Mesenchymal stem cell (in vitro differentiated cells and primary cell): ENCODE data around the gene CSTPP1.

ENCODE experiments used
- DNase-seq: peaks from one replicate; pipeline ENCODE4 v3.0.0-alpha.2; 2013
- H2AFZ ChIP-seq: one replicate; pipeline ENCODE4 v1.6.1; 2013; ENCODE audit warnings: low read depth, mild to moderate bottlenecking, control low read depth, inconsistent platforms, low read length, moderate library complexity
- H2AK5ac ChIP-seq: 2 replicates; pipeline ENCODE4 v1.6.1; 2013; ENCODE audit warnings: low read length, moderate library complexity, mild to moderate bottlenecking, inconsistent platforms; ENCODE audit not compliant: severe bottlenecking
- H2BK120ac ChIP-seq: one replicate; pipeline ENCODE4 v1.6.1; 2013; ENCODE audit warnings: low read depth, mild to moderate bottlenecking, inconsistent platforms, low read length, moderate library complexity
- H2BK12ac ChIP-seq, 2 experiments: one replicate each; pipeline ENCODE4 v1.6.1; 2013; ENCODE audit warnings: inconsistent platforms in 2 of 2, low read length in 2 of 2, mild to moderate bottlenecking in 2 of 2, moderate library complexity in 2 of 2, control low read depth in 1 of 2
- H2BK15ac ChIP-seq: one replicate; pipeline ENCODE4 v1.6.1; 2013; ENCODE audit warnings: mild to moderate bottlenecking, low read depth, inconsistent platforms; ENCODE audit not compliant: poor library complexity, severe bottlenecking
- H2BK5ac ChIP-seq: 2 replicates; pipeline ENCODE4 v1.6.1; 2013; ENCODE audit warnings: low read depth, mild to moderate bottlenecking, low read length, control low read depth, inconsistent platforms; ENCODE audit not compliant: poor library complexity, severe bottlenecking
- H3K14ac ChIP-seq, 2 experiments: one replicate each; pipeline ENCODE4 v1.6.1; 2013; ENCODE audit warnings: inconsistent platforms in 2 of 2, low read length in 2 of 2, control low read depth in 1 of 2, mild to moderate bottlenecking in 1 of 2, moderate library complexity in 1 of 2
- H3K18ac ChIP-seq, 2 experiments: one replicate each; pipeline ENCODE4 v1.6.1; 2013; ENCODE audit warnings: inconsistent platforms in 2 of 2, low read length in 2 of 2, control low read depth in 1 of 2, low read depth in 1 of 2, mild to moderate bottlenecking in 1 of 2
- H3K23ac ChIP-seq, 2 experiments: one replicate each; pipeline ENCODE4 v1.6.1; 2013; ENCODE audit warnings: inconsistent platforms in 2 of 2, low read length in 2 of 2, mild to moderate bottlenecking in 2 of 2, moderate library complexity in 2 of 2, control low read depth in 1 of 2
- H3K27ac ChIP-seq: 2 replicates; pipeline ENCODE4 v1.5.1; 2013; ENCODE audit warnings: mild to moderate bottlenecking, moderate library complexity, low read length, control low read depth, inconsistent platforms; ENCODE audit not compliant: poor library complexity, severe bottlenecking
- H3K27me3 ChIP-seq, 2 experiments: 2 replicates each; pipeline versions ENCODE4 v1.6.1 to v1.7.0; 2013; ENCODE audit warnings: low read length in 2 of 2, mild to moderate bottlenecking in 2 of 2, moderate library complexity in 2 of 2, control low read depth in 1 of 2, inconsistent platforms in 1 of 2; ENCODE audit not compliant: control insufficient read depth in 1 of 2, insufficient read depth in 1 of 2
- H3K36me3 ChIP-seq, 2 experiments: 2 replicates each; pipeline versions ENCODE4 v1.6.1 to v1.7.0; 2013; ENCODE audit warnings: low read length in 2 of 2, control low read depth in 1 of 2, inconsistent platforms in 1 of 2, low read depth in 1 of 2, mild to moderate bottlenecking in 1 of 2; ENCODE audit not compliant: insufficient read depth in 2 of 2, control insufficient read depth in 1 of 2
- H3K4ac ChIP-seq, 2 experiments: one replicate each; pipeline ENCODE4 v1.6.1; 2013; ENCODE audit warnings: inconsistent platforms in 2 of 2, low read length in 2 of 2, mild to moderate bottlenecking in 2 of 2, moderate library complexity in 2 of 2, control low read depth in 1 of 2, low read depth in 1 of 2
- H3K4me1 ChIP-seq: 2 replicates; pipeline ENCODE4 v1.6.1; 2013; ENCODE audit warnings: low read depth, low read length, control low read depth; ENCODE audit not compliant: control insufficient read depth, insufficient read depth
- H3K4me2 ChIP-seq: 2 replicates; pipeline ENCODE4 v1.6.1; 2013; ENCODE audit warnings: low read length, mild to moderate bottlenecking, inconsistent platforms; ENCODE audit not compliant: poor library complexity, severe bottlenecking
- H3K4me3 ChIP-seq, 2 experiments: 2 replicates each; pipeline versions ENCODE4 v1.5.1 to v1.7.0; 2013; ENCODE audit warnings: low read length in 2 of 2, mild to moderate bottlenecking in 2 of 2, control low read depth in 1 of 2, low read depth in 1 of 2; ENCODE audit not compliant: insufficient read depth in 1 of 2
- H3K79me1 ChIP-seq: replicated peaks from 2 replicates; pipeline ENCODE4 v1.6.1; 2013; ENCODE audit warnings: mild to moderate bottlenecking, control low read depth, low read length, inconsistent platforms; ENCODE audit not compliant: poor library complexity, severe bottlenecking
- H3K9ac ChIP-seq: 2 replicates; pipeline ENCODE4 v1.7.0; 2013; ENCODE audit warnings: mild to moderate bottlenecking, low read length, moderate library complexity
- H3K9me3 ChIP-seq: 2 replicates; pipeline ENCODE4 v1.7.0; 2013; ENCODE audit warnings: mild to moderate bottlenecking, low read length; ENCODE audit not compliant: control insufficient read depth
- H4K8ac ChIP-seq: one replicate; pipeline ENCODE4 v1.6.1; 2013; ENCODE audit warnings: inconsistent platforms, mild to moderate bottlenecking, low read length, moderate library complexity
- H4K91ac ChIP-seq: one replicate; pipeline ENCODE4 v1.6.1; 2013; ENCODE audit warnings: mild to moderate bottlenecking, low read length, inconsistent platforms
- WGBS: methylation state at CpG from one replicate; pipeline ENCODE4 v1.1.7; 2013; ENCODE audit warnings: mixed read lengths; 5-methylcytosine and 5-hydroxymethylcytosine counted together

The CSTPP1 gene

GRCh38 chr11:47067401-47067800, 130.8 kb downstream of the CSTPP1 start:
- Histone ChIP-seq H4K91ac (peak overlapping the region; percentile 68), H2AK5ac (no peak overlapping the region), H3K27ac (no peak overlapping the region), H3K18ac (peak overlapping the region in 1 of 2 experiments; percentile 33), H3K4me2 (no peak overlapping the region), H3K14ac (no peak overlapping the region), H3K9me3 (no peaks in the 10 kb centered on the region), H3K4ac (no peak overlapping the region), H3K79me1 (peaks cover 13% of the 10 kb centered on the region), H3K36me3 (no peaks in the 10 kb centered on the region), H3K4me3 (no peak overlapping the region), H2BK5ac (no peak overlapping the region), H3K9ac (no peak overlapping the region), H2BK120ac (no peak overlapping the region), H3K27me3 (no peaks in the 10 kb centered on the region), H3K23ac (no peak overlapping the region), H2BK12ac (no peak overlapping the region), H3K4me1 (peaks cover 1% of the 10 kb centered on the region), H4K8ac (no peak overlapping the region), H2AFZ (no peak overlapping the region), H2BK15ac (no peak overlapping the region)
- 46% methylated on average over 4 of the region's 4 CpGs for whole genome bisulfite sequencing
- no peak for DNase-seq

GRCh38 chr11:47070769-47071168, 134.2 kb downstream of the CSTPP1 start:
- Histone ChIP-seq H3K4me1 (no peaks in the 10 kb centered on the region), H3K9me3 (no peaks in the 10 kb centered on the region), H2BK15ac (no peak overlapping the region), H3K4ac (peak overlapping the region in 1 of 2 experiments; percentile 21), H3K36me3 (no peaks in the 10 kb centered on the region), H2AFZ (no peak overlapping the region), H2BK12ac (no peak overlapping the region), H2BK5ac (no peak overlapping the region), H3K9ac (no peak overlapping the region), H3K27ac (no peak overlapping the region), H4K8ac (no peak overlapping the region), H3K4me3 (no peak overlapping the region), H3K18ac (no peak overlapping the region), H2BK120ac (no peak overlapping the region), H3K4me2 (no peak overlapping the region), H3K23ac (no peak overlapping the region), H2AK5ac (no peak overlapping the region), H3K27me3 (no peaks in the 10 kb centered on the region), H4K91ac (peak overlapping the region; percentile 61), H3K79me1 (peaks cover 11% of the 10 kb centered on the region), H3K14ac (no peak overlapping the region)
- no peak for DNase-seq
- WGBS, result no CpG with 5 or more reads among the region's 1 CpG

GRCh38 chr11:47071341-47071740, 134.8 kb downstream of the CSTPP1 start:
- no peak overlapping the region for H4K8ac ChIP-seq
- peak overlapping the region; percentile 30 for H3K9ac ChIP-seq
- no peaks in the 10 kb centered on the region for H3K27me3 ChIP-seq
- H2AFZ ChIP-seq, result no peak overlapping the region
- H3K9me3 ChIP-seq, result no peaks in the 10 kb centered on the region
- no peaks in the 10 kb centered on the region for H3K36me3 ChIP-seq
- H3K4me2 ChIP-seq, result no peak overlapping the region
- H2AK5ac ChIP-seq, result no peak overlapping the region
- H2BK15ac ChIP-seq, result no peak overlapping the region
- peak overlapping the region in 1 of 2 experiments; percentile 42 for H3K4me3 ChIP-seq
- H2BK5ac ChIP-seq, result no peak overlapping the region
- no peak overlapping the region for H4K91ac ChIP-seq
- no peak for DNase-seq
- no peak overlapping the region for H3K23ac ChIP-seq
- no peak overlapping the region for H3K14ac ChIP-seq
- H2BK120ac ChIP-seq, result no peak overlapping the region
- H2BK12ac ChIP-seq, result no peak overlapping the region
- H3K79me1 ChIP-seq, result peaks cover 10% of the 10 kb centered on the region
- no peak overlapping the region for H3K4ac ChIP-seq
- WGBS, result 92% methylated on average over 2 of the region's 3 CpGs
- H3K4me1 ChIP-seq, result no peaks in the 10 kb centered on the region
- H3K18ac ChIP-seq, result no peak overlapping the region
- H3K27ac ChIP-seq, result no peak overlapping the region

- H3K4ac ChIP-seq, result peak overlapping the region in 1 of 2 experiments; percentile 32
- H2AFZ ChIP-seq, result no peak overlapping the region
- H3K23ac ChIP-seq, result no peak overlapping the region
- H3K79me1 ChIP-seq, result peaks cover 10% of the 10 kb centered on the region
- no peak overlapping the region for H3K27ac ChIP-seq
- no peak overlapping the region for H2BK15ac ChIP-seq
- H3K4me1 ChIP-seq, result no peaks in the 10 kb centered on the region
- no peak overlapping the region for H2AK5ac ChIP-seq
- H2BK12ac ChIP-seq, result no peak overlapping the region
- H4K8ac ChIP-seq, result peak overlapping the region; percentile 27
- no peak overlapping the region for H2BK5ac ChIP-seq
- H3K4me2 ChIP-seq, result no peak overlapping the region
- H2BK120ac ChIP-seq, result no peak overlapping the region
- H3K14ac ChIP-seq, result no peak overlapping the region
- peak; percentile 47 for DNase-seq
- H3K4me3 ChIP-seq, result peak overlapping the region in 1 of 2 experiments; percentile 42
- H4K91ac ChIP-seq, result peak overlapping the region; percentile 2
- WGBS, result 46% methylated on average over 1 of the region's 2 CpGs
- H3K18ac ChIP-seq, result peak overlapping the region in 1 of 2 experiments; percentile 50
- no peaks in the 10 kb centered on the region for H3K27me3 ChIP-seq
- peak overlapping the region; percentile 30 for H3K9ac ChIP-seq
- H3K36me3 ChIP-seq, result no peaks in the 10 kb centered on the region
- H3K9me3 ChIP-seq, result no peaks in the 10 kb centered on the region
Observed at GRCh38 chr11:47071791-47072261, 135.3 kb downstream of the CSTPP1 start.
